Measurements from ENCODE around the gene KHK. TPM values are rescaled to one million over a fixed set of nuclear protein-coding genes. Genes with fewer than 3 reads are reported as not detected.

The KHK gene
- polyA plus RNA-seq, 2 of the 4 experiments (the other 2 are of a cell fraction) = 4.2 to 7.6 TPM

DNA sequence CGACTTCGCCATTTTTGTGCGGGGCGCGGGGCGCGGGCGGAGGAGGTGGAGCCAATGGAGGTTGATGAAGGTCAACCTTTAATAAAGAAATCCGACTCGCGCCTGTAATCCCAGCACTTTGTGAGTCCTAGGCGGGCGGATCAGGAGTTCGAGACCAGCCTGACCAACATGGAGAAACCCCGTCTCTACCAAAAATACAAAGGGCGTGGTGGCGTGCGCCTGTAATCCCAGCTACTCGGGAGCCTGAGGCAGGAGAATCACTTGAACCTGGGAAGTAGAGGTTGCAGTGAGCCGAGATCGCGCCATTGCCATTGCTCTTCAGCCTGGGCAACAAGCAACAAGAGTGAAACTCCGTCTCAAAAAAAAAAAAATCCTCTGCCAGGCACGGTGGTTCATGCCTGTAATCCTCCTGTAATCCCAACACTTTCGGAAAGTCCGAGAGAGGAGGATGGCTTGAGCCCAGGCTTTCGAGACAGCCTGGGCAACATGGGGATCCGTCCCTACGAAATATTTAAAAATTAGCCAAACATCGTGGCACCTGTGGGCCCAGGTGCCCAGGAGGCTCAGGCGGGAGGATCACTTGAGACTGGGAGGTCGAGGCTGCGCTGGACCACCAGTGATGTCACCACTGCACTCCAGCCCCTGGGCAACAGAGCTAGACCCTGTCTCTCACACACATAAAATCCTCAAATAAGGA lies 48.4 kb downstream of the KHK start:
- H3K4me1 ChIP-seq = peaks cover 11% of the 10 kb centered on the region
- no peak for DNase-seq (ENCODE audit: low read depth in 1 of 2, low spot score in 1 of 2)
- peak overlapping the region; percentile 65 to 91 for H3K27ac ChIP-seq
- 47% methylated on average over 33 of the region's 33 CpGs for WGBS (ENCODE audit: missing lambda C conversion rate)
- H3K4me2 ChIP-seq = peak overlapping the region; percentile 64
- no peak for FAIRE-seq
- POLR2A ChIA-PET = interaction anchor here (1.3 to 2.6 kb wide), 3 partner anchors 11 to 77 kb away, joined by 3 to 17 read pairs (median 5); partner anchors contain the start of genes ABHD1, ATRAID, OST4 and SLC5A6
- H3K9me3 ChIP-seq = no peaks in the 10 kb centered on the region
- TF ChIP-seq, protein P1, sequence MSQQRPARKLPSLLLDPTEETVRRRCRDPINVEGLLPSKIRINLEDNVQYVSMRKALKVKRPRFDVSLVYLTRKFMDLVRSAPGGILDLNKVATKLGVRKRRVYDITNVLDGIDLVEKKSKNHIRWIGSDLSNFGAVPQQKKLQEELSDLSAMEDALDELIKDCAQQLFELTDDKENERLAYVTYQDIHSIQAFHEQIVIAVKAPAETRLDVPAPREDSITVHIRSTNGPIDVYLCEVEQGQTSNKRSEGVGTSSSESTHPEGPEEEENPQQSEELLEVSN (IDR thresholded peaks at IDR 0.05; ENCODE audit: borderline replicate concordance, low read depth) = peak; percentile 31; the same call in 1 of the 2 replicates
- no peak for TF ChIP-seq POLR2AphosphoS2 (conservative IDR thresholded peaks at IDR 0.05; ENCODE audit: low read length)
- no peak for TF ChIP-seq TFCP2L1 (CRISPR knock-in tag; IDR thresholded peaks at IDR 0.05)
- 0 out of 2 replicates have a peak, but pooled peaks have one; percentile 63 for TF ChIP-seq CHD4 (IDR thresholded peaks at IDR 0.05; ENCODE audit: borderline replicate concordance)
- TF ChIP-seq CHD2 (IDR thresholded peaks at IDR 0.05; ENCODE audit: low read length, partially characterized antibody) = no peak
- no peak for TF ChIP-seq BHLHE40 (IDR thresholded peaks at IDR 0.05; ENCODE audit: low read depth, low read length)
- TF ChIP-seq, protein P2, sequence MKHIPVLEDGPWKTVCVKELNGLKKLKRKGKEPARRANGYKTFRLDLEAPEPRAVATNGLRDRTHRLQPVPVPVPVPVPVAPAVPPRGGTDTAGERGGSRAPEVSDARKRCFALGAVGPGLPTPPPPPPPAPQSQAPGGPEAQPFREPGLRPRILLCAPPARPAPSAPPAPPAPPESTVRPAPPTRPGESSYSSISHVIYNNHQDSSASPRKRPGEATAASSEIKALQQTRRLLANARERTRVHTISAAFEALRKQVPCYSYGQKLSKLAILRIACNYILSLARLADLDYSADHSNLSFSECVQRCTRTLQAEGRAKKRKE (CRISPR knock-in tag; IDR thresholded peaks at IDR 0.05; ENCODE audit: low read depth) = no peak
- no peak for TF ChIP-seq NPAS2 (CRISPR knock-in tag; IDR thresholded peaks at IDR 0.05; ENCODE audit: borderline replicate concordance)
- TF ChIP-seq MAFK (IDR thresholded peaks at IDR 0.05; ENCODE audit: partially characterized antibody) = no peak
- no peak for TF ChIP-seq GATA3 (IDR thresholded peaks at IDR 0.05; ENCODE audit: borderline replicate concordance)
- TF ChIP-seq, protein P3, sequence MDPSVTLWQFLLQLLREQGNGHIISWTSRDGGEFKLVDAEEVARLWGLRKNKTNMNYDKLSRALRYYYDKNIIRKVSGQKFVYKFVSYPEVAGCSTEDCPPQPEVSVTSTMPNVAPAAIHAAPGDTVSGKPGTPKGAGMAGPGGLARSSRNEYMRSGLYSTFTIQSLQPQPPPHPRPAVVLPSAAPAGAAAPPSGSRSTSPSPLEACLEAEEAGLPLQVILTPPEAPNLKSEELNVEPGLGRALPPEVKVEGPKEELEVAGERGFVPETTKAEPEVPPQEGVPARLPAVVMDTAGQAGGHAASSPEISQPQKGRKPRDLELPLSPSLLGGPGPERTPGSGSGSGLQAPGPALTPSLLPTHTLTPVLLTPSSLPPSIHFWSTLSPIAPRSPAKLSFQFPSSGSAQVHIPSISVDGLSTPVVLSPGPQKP (IDR thresholded peaks at IDR 0.05; ENCODE audit: low read depth, low read length) = no peak
- TF ChIP-seq JUN (IDR thresholded peaks at IDR 0.05) = peak in 1 of 2 experiments; percentile 8; a peak in 1 of 5 replicates
- TF ChIP-seq, protein P4, sequence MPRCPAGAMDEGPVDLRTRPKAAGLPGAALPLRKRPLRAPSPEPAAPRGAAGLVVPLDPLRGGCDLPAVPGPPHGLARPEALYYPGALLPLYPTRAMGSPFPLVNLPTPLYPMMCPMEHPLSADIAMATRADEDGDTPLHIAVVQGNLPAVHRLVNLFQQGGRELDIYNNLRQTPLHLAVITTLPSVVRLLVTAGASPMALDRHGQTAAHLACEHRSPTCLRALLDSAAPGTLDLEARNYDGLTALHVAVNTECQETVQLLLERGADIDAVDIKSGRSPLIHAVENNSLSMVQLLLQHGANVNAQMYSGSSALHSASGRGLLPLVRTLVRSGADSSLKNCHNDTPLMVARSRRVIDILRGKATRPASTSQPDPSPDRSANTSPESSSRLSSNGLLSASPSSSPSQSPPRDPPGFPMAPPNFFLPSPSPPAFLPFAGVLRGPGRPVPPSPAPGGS (IDR thresholded peaks at IDR 0.05) = no peak
- TF ChIP-seq FOXS1 (CRISPR knock-in tag; IDR thresholded peaks at IDR 0.05) = no peak
- no peak for TF ChIP-seq KDM1A (IDR thresholded peaks at IDR 0.05; ENCODE audit: low read depth)
- TF ChIP-seq RCOR1 (IDR thresholded peaks at IDR 0.05; ENCODE audit: low read depth, low read length) = no peak
- peak overlapping the region; percentile 89 for H3K4me3 ChIP-seq
- CTCF ChIA-PET = interaction anchor here (0.6 to 3.4 kb wide), 7 partner anchors 11 to 145 kb away, joined by 3 to 25 read pairs (median 5); partner anchors contain the start of gene ABHD1
- no peak; a peak in 1 of 6 replicates for ATAC-seq

DNA sequence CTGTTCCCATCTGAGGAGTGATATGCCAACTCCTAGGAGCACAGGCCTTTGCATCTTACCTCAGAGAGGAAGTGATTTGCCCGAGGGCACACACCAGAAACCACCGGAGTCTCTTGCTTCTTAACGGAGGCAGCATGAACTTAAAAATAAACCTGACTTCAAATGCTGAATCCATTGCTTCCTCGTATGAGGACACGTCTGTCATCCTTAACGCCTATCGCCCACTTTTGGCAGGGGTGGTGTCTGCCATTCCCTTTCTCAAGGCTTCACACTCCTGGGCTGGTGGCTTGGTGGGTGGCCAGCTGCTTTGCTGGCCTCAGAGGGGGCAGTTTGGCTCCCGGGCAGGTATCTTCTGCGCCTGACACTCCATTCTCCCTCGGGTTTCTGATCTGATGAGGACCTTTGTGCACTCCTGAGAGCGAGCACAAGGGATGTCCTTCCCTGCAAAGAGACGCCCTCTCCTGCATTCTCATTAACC lies 48.9 kb downstream of the KHK start:
- no peak for FAIRE-seq
- 88% methylated on average over 12 of the region's 12 CpGs for WGBS (ENCODE audit: missing lambda C conversion rate)
- Histone ChIP-seq H3K4me1 (peaks cover 11% of the 10 kb centered on the region), H3K9me3 (no peaks in the 10 kb centered on the region), H3K27ac (peak overlapping the region in 1 of 2 experiments; percentile 91; a peak in 3 of 6 replicates), H3K4me2 (no peak overlapping the region), H3K4me3 (no peak overlapping the region)
- ChIA-PET POLR2A (interaction anchor here (2.6 kb wide), 1 partner anchor 12 kb away, joined by 17 read pairs; the partner anchor contains the start of gene ABHD1), CTCF (interaction anchor here (0.6 to 2.3 kb wide), 4 partner anchors 17 to 62 kb away, joined by 3 to 7 read pairs (median 6); no protein-coding TSS in a partner anchor)
- ATAC-seq = no peak
- no peak for DNase-seq (ENCODE audit: low read depth in 1 of 2, low spot score in 1 of 2)
- TF ChIP-seq, protein P5, sequence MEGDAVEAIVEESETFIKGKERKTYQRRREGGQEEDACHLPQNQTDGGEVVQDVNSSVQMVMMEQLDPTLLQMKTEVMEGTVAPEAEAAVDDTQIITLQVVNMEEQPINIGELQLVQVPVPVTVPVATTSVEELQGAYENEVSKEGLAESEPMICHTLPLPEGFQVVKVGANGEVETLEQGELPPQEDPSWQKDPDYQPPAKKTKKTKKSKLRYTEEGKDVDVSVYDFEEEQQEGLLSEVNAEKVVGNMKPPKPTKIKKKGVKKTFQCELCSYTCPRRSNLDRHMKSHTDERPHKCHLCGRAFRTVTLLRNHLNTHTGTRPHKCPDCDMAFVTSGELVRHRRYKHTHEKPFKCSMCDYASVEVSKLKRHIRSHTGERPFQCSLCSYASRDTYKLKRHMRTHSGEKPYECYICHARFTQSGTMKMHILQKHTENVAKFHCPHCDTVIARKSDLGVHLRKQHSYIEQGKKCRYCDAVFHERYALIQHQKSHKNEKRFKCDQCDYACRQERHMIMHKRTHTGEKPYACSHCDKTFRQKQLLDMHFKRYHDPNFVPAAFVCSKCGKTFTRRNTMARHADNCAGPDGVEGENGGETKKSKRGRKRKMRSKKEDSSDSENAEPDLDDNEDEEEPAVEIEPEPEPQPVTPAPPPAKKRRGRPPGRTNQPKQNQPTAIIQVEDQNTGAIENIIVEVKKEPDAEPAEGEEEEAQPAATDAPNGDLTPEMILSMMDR (IDR thresholded peaks at IDR 0.05) = no peak
- no peak for TF ChIP-seq HOXB13 (CRISPR knock-in tag; IDR thresholded peaks at IDR 0.05; ENCODE audit: low read depth)
- no peak for TF ChIP-seq EHF (CRISPR knock-in tag; IDR thresholded peaks at IDR 0.05)
- no peak for TF ChIP-seq ZC3H11A (IDR thresholded peaks at IDR 0.05)
- TF ChIP-seq, protein P6, sequence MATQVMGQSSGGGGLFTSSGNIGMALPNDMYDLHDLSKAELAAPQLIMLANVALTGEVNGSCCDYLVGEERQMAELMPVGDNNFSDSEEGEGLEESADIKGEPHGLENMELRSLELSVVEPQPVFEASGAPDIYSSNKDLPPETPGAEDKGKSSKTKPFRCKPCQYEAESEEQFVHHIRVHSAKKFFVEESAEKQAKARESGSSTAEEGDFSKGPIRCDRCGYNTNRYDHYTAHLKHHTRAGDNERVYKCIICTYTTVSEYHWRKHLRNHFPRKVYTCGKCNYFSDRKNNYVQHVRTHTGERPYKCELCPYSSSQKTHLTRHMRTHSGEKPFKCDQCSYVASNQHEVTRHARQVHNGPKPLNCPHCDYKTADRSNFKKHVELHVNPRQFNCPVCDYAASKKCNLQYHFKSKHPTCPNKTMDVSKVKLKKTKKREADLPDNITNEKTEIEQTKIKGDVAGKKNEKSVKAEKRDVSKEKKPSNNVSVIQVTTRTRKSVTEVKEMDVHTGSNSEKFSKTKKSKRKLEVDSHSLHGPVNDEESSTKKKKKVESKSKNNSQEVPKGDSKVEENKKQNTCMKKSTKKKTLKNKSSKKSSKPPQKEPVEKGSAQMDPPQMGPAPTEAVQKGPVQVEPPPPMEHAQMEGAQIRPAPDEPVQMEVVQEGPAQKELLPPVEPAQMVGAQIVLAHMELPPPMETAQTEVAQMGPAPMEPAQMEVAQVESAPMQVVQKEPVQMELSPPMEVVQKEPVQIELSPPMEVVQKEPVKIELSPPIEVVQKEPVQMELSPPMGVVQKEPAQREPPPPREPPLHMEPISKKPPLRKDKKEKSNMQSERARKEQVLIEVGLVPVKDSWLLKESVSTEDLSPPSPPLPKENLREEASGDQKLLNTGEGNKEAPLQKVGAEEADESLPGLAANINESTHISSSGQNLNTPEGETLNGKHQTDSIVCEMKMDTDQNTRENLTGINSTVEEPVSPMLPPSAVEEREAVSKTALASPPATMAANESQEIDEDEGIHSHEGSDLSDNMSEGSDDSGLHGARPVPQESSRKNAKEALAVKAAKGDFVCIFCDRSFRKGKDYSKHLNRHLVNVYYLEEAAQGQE (IDR thresholded peaks at IDR 0.05) = no peak
- TF ChIP-seq, protein P7, sequence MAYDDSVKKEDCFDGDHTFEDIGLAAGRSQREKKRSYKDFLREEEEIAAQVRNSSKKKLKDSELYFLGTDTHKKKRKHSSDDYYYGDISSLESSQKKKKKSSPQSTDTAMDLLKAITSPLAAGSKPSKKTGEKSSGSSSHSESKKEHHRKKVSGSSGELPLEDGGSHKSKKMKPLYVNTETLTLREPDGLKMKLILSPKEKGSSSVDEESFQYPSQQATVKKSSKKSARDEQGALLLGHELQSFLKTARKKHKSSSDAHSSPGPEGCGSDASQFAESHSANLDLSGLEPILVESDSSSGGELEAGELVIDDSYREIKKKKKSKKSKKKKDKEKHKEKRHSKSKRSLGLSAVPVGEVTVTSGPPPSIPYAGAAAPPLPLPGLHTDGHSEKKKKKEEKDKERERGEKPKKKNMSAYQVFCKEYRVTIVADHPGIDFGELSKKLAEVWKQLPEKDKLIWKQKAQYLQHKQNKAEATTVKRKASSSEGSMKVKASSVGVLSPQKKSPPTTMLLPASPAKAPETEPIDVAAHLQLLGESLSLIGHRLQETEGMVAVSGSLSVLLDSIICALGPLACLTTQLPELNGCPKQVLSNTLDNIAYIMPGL (CRISPR knock-in tag; IDR thresholded peaks at IDR 0.05; ENCODE audit: borderline replicate concordance) = no peak
- TF ChIP-seq POLR2A (IDR thresholded peaks at IDR 0.05; ENCODE audit: low read length) = no peak
- no peak for TF ChIP-seq FOSL2 (IDR thresholded peaks at IDR 0.05)
- no peak for TF ChIP-seq FOSL2 (CRISPR knock-in tag; IDR thresholded peaks at IDR 0.05)

All from A549 (cell line).